ENCODE data around the gene GNAZ.

The GNAZ gene

GRCh38 chr22:23107487-23108248 lies 37.3 kb downstream of the GNAZ start:
- TF ChIP-seq CREB1 (IDR thresholded peaks at IDR 0.05; ENCODE audit: low read depth) (no peak), FOXM1 (IDR thresholded peaks at IDR 0.05; ENCODE audit: borderline replicate concordance, low read depth) (no peak), TAF1 (IDR thresholded peaks at IDR 0.05; ENCODE audit: low read depth) (no peak), TCF12 (IDR thresholded peaks at IDR 0.05; ENCODE audit: low read depth) (no peak), NFIC (IDR thresholded peaks at IDR 0.05) (no peak), YY1 (IDR thresholded peaks at IDR 0.05; ENCODE audit: low read depth) (no peak)

GRCh38 chr22:23108249-23109078 lies 38.1 kb downstream of the GNAZ start:
- TF ChIP-seq TEAD4 (IDR thresholded peaks at IDR 0.05) (no peak), REST (IDR thresholded peaks at IDR 0.05; ENCODE audit: low read depth) (no peak), CREB1 (IDR thresholded peaks at IDR 0.05; ENCODE audit: low read depth) (no peak), MAX (IDR thresholded peaks at IDR 0.05) (no peak), TCF12 (IDR thresholded peaks at IDR 0.05; ENCODE audit: low read depth) (no peak), FOXM1 (IDR thresholded peaks at IDR 0.05; ENCODE audit: borderline replicate concordance, low read depth) (no peak), EP300 (IDR thresholded peaks at IDR 0.05; ENCODE audit: borderline replicate concordance) (no peak), NFIC (IDR thresholded peaks at IDR 0.05) (no peak), EGR1 (IDR thresholded peaks at IDR 0.05) (no peak), TAF1 (IDR thresholded peaks at IDR 0.05; ENCODE audit: low read depth) (no peak), RAD21 (IDR thresholded peaks at IDR 0.05; ENCODE audit: low read depth) (no peak), CEBPB (IDR thresholded peaks at IDR 0.05) (no peak), ZBTB7A (IDR thresholded peaks at IDR 0.05; ENCODE audit: low read depth) (no peak), USF1 (IDR thresholded peaks at IDR 0.05) (no peak), YY1 (IDR thresholded peaks at IDR 0.05; ENCODE audit: low read depth) (no peak)

- TF ChIP-seq REST (IDR thresholded peaks at IDR 0.05; ENCODE audit: low read depth), result no peak
These were observed 38.7 kb downstream of the GNAZ start for GRCh38 chr22:23109079-23109347.

- TF ChIP-seq EGR1 (IDR thresholded peaks at IDR 0.05), result no peak
- TF ChIP-seq FOXM1 (IDR thresholded peaks at IDR 0.05; ENCODE audit: borderline replicate concordance, low read depth), result no peak
- TF ChIP-seq USF1 (IDR thresholded peaks at IDR 0.05), result no peak
- no peak for TF ChIP-seq TEAD4 (IDR thresholded peaks at IDR 0.05)
- no peak for TF ChIP-seq NFIC (IDR thresholded peaks at IDR 0.05)
- no peak for TF ChIP-seq EP300 (IDR thresholded peaks at IDR 0.05; ENCODE audit: borderline replicate concordance)
- TF ChIP-seq CEBPB (IDR thresholded peaks at IDR 0.05), result no peak
- no peak for TF ChIP-seq MAX (IDR thresholded peaks at IDR 0.05)
- no peak for TF ChIP-seq ZBTB7A (IDR thresholded peaks at IDR 0.05; ENCODE audit: low read depth)
- no peak for TF ChIP-seq TCF12 (IDR thresholded peaks at IDR 0.05; ENCODE audit: low read depth)
- no peak for TF ChIP-seq REST (IDR thresholded peaks at IDR 0.05; ENCODE audit: low read depth)
- no peak for TF ChIP-seq TAF1 (IDR thresholded peaks at IDR 0.05; ENCODE audit: low read depth)
- TF ChIP-seq CREB1 (IDR thresholded peaks at IDR 0.05; ENCODE audit: low read depth), result no peak
- TF ChIP-seq RAD21 (IDR thresholded peaks at IDR 0.05; ENCODE audit: low read depth), result no peak
- TF ChIP-seq YY1 (IDR thresholded peaks at IDR 0.05; ENCODE audit: low read depth), result no peak
These were observed 39.2 kb downstream of the GNAZ start for GRCh38 chr22:23109441-23109978.

Measured in Ishikawa (cell line).